ENCODE measurements around the gene MBNL2. TPM values are rescaled to one million over a fixed set of nuclear protein-coding genes. Genes with fewer than 3 reads are reported as not detected.

Gene MBNL2
- total RNA-seq, 1 experiment from 2014 or later, result 0.85 TPM

GRCh38 chr13:97364827-97365226, 142.7 kb downstream of the MBNL2 start:
- peaks cover 9% of the 10 kb centered on the region for H3K4me1 Mint-ChIP-seq
- H3K27me3 Mint-ChIP-seq (ENCODE audit: low read depth), result no peaks in the 10 kb centered on the region
- no peaks in the 10 kb centered on the region for H3K9me3 Mint-ChIP-seq
- ATAC-seq (no peak), DNase-seq (ENCODE audit: low spot score) (no peak)
- POLR2A ChIA-PET, result no interaction called here
- TF ChIP-seq ZBTB21 (CRISPR knock-in tag; IDR thresholded peaks at IDR 0.05; ENCODE audit: borderline replicate concordance), result no peak
- no peak overlapping the region for H3K27ac Mint-ChIP-seq
- H3K4me3 Mint-ChIP-seq, result no peak overlapping the region
- CTCF ChIA-PET, result interaction anchor here (1.5 kb wide), 1 partner anchor 250 kb away, joined by 3 read pairs; no protein-coding TSS in a partner anchor
- no peaks in the 10 kb centered on the region for H3K36me3 Mint-ChIP-seq

DNA sequence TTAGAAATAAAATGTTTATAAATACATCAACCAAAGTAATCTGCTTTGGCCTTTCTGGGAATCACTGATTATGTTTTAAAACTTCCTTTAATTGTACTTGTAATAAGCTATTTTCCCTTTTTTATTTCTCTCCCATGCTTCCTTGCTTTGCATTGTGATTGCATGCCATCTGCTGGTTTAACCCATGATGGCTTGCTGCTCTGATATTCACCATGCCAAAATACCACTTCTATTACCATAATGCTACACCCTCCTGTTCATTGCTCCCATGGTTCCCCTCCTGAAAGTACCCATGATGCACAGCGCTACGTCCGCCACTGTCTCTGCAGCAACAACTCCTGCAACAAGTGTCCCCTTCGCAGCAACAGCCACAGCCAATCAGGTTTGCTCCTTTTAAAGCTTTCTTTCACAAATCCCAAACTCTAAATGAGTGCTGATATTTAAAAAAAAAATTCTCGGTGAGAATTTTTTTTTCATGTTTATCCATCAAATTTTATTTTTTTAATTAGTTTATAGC, 144.1 kb downstream of the MBNL2 start:
- Mint-ChIP-seq H3K4me3 (no peak overlapping the region), H3K9me3 (no peaks in the 10 kb centered on the region), H3K4me1 (peaks cover 9% of the 10 kb centered on the region), H3K36me3 (no peaks in the 10 kb centered on the region), H3K27ac (no peak overlapping the region), H3K27me3 (ENCODE audit: low read depth) (no peaks in the 10 kb centered on the region)
- ATAC-seq (no peak), DNase-seq (ENCODE audit: low spot score) (no peak)
- TF ChIP-seq TCF7 (CRISPR knock-in tag; IDR thresholded peaks at IDR 0.05; ENCODE audit: low read depth) (no peak), TEAD1 (CRISPR knock-in tag; IDR thresholded peaks at IDR 0.05) (no peak), ZBTB21 (CRISPR knock-in tag; IDR thresholded peaks at IDR 0.05; ENCODE audit: borderline replicate concordance) (no peak), RORB (CRISPR knock-in tag; IDR thresholded peaks at IDR 0.05) (no peak)
- TF ChIP-seq, protein P1, sequence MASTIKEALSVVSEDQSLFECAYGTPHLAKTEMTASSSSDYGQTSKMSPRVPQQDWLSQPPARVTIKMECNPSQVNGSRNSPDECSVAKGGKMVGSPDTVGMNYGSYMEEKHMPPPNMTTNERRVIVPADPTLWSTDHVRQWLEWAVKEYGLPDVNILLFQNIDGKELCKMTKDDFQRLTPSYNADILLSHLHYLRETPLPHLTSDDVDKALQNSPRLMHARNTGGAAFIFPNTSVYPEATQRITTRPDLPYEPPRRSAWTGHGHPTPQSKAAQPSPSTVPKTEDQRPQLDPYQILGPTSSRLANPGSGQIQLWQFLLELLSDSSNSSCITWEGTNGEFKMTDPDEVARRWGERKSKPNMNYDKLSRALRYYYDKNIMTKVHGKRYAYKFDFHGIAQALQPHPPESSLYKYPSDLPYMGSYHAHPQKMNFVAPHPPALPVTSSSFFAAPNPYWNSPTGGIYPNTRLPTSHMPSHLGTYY (CRISPR knock-in tag; IDR thresholded peaks at IDR 0.05), result no peak
- ChIA-PET POLR2A (no interaction called here), CTCF (interaction anchor here (1.5 to 2.2 kb wide), 2 partner anchors 251 to 257 kb away, joined by 3 to 8 read pairs; no protein-coding TSS in a partner anchor)

- H3K4me1 Mint-ChIP-seq, result peaks cover 9% of the 10 kb centered on the region
- H3K27me3 Mint-ChIP-seq (ENCODE audit: low read depth), result no peaks in the 10 kb centered on the region
- POLR2A ChIA-PET, result no interaction called here
- H3K9me3 Mint-ChIP-seq, result no peaks in the 10 kb centered on the region
- no peak overlapping the region for H3K27ac Mint-ChIP-seq
- DNase-seq (ENCODE audit: low spot score) (no peak), ATAC-seq (peak; percentile 67)
- CTCF ChIA-PET, result interaction anchor here (1.2 to 2.2 kb wide), 2 partner anchors 208 to 258 kb away, joined by 5 to 8 read pairs; no protein-coding TSS in a partner anchor
- TF ChIP-seq PREB (CRISPR knock-in tag; IDR thresholded peaks at IDR 0.05; ENCODE audit: borderline replicate concordance) (no peak), ZBTB21 (CRISPR knock-in tag; IDR thresholded peaks at IDR 0.05; ENCODE audit: borderline replicate concordance) (no peak), JAZF1 (CRISPR knock-in tag; IDR thresholded peaks at IDR 0.05) (no peak), E2F4 (CRISPR knock-in tag; IDR thresholded peaks at IDR 0.05; ENCODE audit: borderline replicate concordance, low read depth) (no peak), ELF4 (CRISPR knock-in tag; IDR thresholded peaks at IDR 0.05; ENCODE audit: low read depth) (no peak), ZNF138 (CRISPR knock-in tag; conservative IDR thresholded peaks at IDR 0.05) (no peak), HMGXB4 (CRISPR knock-in tag; IDR thresholded peaks at IDR 0.05) (no peak), NFYB (CRISPR knock-in tag; conservative IDR thresholded peaks at IDR 0.05; ENCODE audit: low read depth) (no peak), FOXP1 (CRISPR knock-in tag; IDR thresholded peaks at IDR 0.05; ENCODE audit: borderline replicate concordance) (no peak)
- TF ChIP-seq, protein P2, sequence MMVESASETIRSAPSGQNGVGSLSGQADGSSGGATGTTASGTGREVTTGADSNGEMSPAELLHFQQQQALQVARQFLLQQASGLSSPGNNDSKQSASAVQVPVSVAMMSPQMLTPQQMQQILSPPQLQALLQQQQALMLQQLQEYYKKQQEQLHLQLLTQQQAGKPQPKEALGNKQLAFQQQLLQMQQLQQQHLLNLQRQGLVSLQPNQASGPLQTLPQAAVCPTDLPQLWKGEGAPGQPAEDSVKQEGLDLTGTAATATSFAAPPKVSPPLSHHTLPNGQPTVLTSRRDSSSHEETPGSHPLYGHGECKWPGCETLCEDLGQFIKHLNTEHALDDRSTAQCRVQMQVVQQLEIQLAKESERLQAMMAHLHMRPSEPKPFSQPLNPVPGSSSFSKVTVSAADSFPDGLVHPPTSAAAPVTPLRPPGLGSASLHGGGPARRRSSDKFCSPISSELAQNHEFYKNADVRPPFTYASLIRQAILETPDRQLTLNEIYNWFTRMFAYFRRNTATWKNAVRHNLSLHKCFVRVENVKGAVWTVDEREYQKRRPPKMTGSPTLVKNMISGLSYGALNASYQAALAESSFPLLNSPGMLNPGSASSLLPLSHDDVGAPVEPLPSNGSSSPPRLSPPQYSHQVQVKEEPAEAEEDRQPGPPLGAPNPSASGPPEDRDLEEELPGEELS (CRISPR knock-in tag; IDR thresholded peaks at IDR 0.05), result no peak
- H3K36me3 Mint-ChIP-seq, result no peaks in the 10 kb centered on the region
- H3K4me3 Mint-ChIP-seq, result no peak overlapping the region
These were observed 145.1 kb downstream of the MBNL2 start for GRCh38 chr13:97367016-97367822.
